Subcutaneous adipose tissue (tissue), 4 donors: ENCODE results near the gene MAP7D1. TPM values are rescaled to one million over a fixed set of nuclear protein-coding genes. Genes with fewer than 3 reads are reported as not detected.

Experiments
- total RNA-seq, 4 donors: library from RNA; depleted of rRNA; stranded (reverse); fragments of >200 nt; gene quantifications; one replicate each; pipeline ENCODE4 v1.1.0, GENCODE V29; 2016
- TF ChIP-seq, protein P1 (sequence below): fragments of 450-650 bp; IDR thresholded peaks from one replicate; pipeline ENCODE4 v1.5.1; 2016; ENCODE audit warnings: low read depth, mild to moderate bottlenecking, control low read depth, antibody characterized with exemption, moderate library complexity

MAP7D1 gene
- total RNA-seq, 4 donors from 2014 or later: 73.1 to 227 (median 77.9) TPM

DNA sequence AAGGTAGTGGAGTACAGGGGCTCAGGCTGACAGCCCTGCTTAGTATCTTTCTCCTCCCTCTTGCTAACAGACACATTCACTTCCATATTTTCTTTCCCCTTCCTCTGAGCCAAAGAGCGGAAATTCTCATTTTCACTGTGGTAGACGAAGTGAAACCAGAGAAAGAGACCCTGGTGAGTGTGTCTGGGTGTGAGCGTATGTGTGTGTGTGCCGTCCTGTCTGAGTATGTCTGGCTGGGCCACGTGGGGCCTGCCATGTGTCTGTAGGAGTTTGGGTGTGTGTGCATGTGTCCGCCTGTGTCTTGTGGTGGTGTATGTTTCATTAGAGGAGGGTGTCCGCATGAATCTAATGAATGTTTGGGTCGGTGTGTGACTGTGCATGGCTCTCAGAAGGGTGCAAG is 32.6 kb upstream of the MAP7D1 start:
- TF ChIP-seq, protein P1, sequence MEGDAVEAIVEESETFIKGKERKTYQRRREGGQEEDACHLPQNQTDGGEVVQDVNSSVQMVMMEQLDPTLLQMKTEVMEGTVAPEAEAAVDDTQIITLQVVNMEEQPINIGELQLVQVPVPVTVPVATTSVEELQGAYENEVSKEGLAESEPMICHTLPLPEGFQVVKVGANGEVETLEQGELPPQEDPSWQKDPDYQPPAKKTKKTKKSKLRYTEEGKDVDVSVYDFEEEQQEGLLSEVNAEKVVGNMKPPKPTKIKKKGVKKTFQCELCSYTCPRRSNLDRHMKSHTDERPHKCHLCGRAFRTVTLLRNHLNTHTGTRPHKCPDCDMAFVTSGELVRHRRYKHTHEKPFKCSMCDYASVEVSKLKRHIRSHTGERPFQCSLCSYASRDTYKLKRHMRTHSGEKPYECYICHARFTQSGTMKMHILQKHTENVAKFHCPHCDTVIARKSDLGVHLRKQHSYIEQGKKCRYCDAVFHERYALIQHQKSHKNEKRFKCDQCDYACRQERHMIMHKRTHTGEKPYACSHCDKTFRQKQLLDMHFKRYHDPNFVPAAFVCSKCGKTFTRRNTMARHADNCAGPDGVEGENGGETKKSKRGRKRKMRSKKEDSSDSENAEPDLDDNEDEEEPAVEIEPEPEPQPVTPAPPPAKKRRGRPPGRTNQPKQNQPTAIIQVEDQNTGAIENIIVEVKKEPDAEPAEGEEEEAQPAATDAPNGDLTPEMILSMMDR: no peak

DNA sequence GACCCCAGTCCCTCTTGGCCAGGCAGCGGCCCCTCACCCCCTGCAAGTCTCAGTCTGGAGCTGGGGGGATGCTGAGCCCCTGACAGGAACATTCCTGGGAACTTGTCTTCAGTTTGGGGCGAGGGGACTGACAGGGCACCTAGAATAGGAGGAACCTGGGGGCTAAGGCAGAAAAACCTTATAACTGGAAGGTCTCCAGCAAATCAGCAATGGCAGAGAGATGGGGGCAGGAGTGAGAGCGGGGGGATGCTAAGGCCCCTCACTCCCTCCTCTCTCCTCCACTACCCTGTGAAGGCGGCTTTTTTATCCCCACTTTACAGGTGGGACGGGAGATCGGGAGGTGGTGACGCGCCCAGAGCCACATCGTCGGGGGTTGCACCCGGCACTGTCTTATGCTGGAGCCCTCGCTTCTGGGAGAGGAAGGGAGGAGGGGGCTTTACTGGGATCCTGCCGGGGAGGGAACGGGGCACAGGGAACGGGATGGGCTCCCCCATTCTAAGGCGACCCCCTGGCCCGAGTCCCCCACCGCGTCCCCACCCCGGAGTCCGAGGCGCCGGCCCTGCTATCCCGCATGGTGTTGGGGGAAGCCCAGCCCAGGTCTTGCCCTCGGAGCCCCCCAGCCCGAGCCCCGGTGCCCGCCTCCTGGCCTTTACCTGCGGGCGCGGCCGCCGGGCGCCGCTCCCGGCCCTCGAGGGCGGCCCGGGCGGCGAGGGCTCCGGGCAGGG is 31.4 kb upstream of the MAP7D1 start:
- TF ChIP-seq, protein P1: no peak

DNA sequence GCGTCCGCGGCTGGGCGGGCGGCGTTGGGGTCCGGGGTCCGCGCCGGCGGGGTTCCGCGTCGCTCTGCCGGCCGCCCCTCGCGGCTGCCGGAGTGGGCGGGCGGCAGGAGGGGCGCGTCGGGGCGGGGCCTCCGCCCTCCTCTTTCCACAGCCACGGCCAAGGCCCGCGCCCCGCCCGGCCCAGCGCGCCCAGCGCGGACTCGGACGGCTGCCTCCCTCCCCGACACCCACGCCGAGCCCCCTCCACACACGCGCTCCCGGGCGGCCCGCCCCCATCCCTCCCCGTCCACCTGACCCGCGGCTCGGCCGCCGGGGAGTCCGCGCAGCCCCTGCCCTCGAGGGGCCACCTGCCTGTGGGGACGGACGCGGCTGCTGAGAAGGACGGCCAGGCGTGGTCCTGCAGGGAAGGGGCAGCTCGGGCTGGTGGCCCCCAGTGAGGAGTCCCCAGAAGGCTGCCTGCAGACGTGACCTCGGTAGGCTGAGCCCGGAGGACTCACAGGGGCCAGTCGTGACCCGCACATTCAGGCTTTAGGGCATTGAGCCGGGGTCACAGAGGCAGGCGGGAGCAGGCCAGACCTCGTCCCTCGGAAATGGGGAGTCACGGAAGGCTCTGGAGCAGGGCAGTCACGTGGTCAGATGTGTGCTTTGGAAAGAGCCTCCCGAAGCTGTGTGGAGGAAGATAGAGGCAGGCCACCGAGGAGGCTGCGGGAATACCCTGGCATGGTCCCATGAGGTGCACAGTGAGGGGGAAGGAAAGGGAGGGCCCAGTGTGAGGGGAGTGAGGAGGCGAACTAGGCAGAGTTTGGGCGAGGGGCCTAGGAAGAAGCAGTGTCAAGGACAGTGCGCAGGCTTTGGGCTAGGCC is 30.6 kb upstream of the MAP7D1 start, which contains the start of gene COL8A2:
TSS of gene COL8A2 (minus strand) at position 94 of the 863 bp plus-strand sequence. CDS start 24,980 bp downstream, outside the sequence.
- TF ChIP-seq, protein P1: no peak

DNA sequence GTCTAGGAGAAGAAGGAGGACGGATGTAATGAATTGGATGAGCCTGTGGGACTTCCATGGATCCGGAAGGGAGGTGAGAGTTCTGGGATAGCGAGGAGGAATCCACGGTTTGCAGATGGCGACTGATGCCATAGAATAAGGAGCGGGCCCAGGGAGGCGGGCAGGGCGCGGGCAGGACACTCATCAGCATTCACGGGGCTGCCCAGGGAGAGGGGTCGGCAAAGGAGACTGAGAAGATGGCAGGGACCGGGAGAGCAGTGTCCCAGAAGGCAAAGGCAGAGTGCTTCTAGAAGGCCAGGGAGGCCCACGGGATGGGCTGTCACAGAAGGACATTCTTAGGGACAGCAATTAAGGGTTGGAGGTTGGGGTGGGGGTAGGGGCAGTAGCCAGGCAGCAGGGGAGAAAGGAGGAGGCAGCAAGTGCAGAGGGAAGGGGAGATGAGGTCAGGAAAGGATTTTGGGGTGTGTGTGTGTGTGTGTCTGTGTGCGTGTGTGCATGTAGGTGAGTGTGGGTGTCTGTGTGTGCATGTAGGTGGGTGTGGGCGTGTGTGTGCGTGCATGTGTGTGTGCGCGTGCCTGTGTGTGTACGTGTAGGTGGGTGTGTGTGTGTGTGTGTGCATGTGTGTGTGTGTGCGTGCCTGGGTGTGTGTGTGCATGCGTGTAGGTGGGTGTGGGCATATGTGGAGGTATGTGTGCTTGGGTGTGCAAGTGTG is 29.8 kb upstream of the MAP7D1 start:
- TF ChIP-seq, protein P1: no peak

DNA sequence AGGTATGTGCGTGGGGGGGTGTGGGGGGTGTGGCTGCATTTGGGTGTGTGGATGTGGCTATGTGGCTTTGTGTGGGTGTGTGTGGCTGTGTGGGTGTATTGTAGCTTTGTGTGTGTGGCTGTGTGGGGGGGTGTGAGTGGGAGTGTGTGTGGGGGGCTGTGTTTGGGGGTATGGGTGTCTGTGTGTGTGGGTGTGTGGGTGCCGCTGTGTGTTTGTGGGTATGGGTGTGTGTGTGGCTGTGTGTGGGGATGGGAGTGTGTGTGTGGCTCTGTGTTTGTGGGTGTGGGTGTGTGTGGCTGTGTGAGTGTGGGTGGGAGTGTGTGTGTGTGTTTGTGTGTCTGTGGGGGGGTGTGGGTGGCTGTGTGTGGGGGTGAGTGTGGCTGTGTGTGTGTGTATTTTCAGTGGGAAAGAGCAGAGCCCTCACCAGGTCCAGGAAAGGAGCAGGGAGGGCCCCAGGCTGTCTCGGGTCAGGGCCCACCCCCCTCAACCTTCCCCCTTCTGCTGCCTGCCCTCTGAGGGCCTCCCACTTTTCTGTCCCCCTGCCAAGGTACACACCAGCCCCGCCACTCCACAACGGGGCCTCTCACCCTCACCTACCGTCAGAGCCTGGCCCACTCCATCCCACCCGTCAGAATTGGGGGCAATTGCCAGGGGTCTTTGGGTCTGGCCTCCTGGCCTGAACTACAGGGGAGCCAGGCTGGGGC is 29.0 kb upstream of the MAP7D1 start:
- TF ChIP-seq, protein P1: no peak

DNA sequence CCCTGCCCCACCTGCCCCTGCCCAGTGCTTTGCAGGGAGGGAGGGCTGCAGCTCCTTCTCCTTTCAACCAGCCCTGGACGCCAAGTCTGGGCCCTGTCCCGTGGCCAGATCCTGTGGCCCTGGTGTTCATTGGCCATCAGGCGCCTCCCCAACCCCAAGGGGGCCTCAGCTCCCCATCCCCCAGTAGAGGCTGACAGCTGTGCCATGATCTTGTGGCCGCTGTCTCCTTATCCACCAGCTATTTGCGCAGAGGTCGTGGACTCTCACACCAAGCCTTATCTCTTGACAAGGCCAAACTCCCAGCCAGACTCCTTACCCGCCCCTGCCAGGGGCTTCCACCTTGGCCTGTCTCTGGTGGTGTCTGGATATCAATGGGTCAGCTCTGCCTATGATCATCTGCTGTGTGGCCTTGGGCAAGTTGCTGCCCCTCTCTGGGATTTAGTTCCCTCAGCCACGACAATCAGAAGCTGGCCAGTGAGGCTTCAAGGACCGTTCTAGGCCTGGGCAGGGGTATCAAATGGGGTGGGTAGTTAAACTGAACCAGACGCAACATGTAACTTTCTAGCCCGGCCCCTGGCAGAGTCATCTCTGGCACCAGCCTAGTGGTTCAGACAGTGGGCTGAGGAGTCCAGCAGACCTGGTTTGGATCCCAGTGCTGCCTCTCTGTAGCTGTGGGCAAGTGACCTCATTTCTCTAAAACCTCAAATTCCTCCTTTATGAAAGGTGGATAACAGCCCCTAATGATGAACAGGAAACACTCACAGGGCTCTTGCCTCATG is 27.6 kb upstream of the MAP7D1 start:
- TF ChIP-seq, protein P1: no peak
